Peyer's patch (tissue), 4 donors: ENCODE data around the gene FAM43A.

Experiments used
- CTCF ChIP-seq, 6 experiments: fragments of 450-650 bp in 4 of 6; fragments of 200-600 bp in 2 of 6; sonication (generic) in 1 of 6; IDR thresholded peaks; one replicate each; pipeline ENCODE4 v1.5.1; 2017 to 2019; ENCODE audit warnings: antibody characterized with exemption in 6 of 6, mild to moderate bottlenecking in 3 of 6, moderate library complexity in 1 of 6
- POLR2A ChIP-seq, 2 donors: fragments of 450-650 bp; IDR thresholded peaks; one replicate each; pipeline ENCODE4 v1.5.1; 2017; ENCODE audit warnings: antibody characterized with exemption in 2 of 2, mild to moderate bottlenecking in 2 of 2, moderate library complexity in 2 of 2

GRCh38 chr3:194689493-194689944 lies 3.8 kb downstream of the FAM43A start:
- TF ChIP-seq CTCF (IDR thresholded peaks at IDR 0.05) (no peak), POLR2A (IDR thresholded peaks at IDR 0.05) (no peak)
